Putamen (tissue), 1 donor: Measurements from ENCODE around the gene METTL17.
"Not testable (repeated sequence)": the region's sequence is repeated elsewhere in the genome, so short reads cannot be mapped to it uniquely, and the experiment has no call there.

Source experiments
- DNase-seq: peaks from one replicate; pipeline ENCODE4 v3.0.0-alpha.2; 2016; ENCODE audit warnings: low spot score

Gene METTL17

GRCh38 chr14:20989787-20990600 is at the start of gene METTL17:
METTL17 (plus strand) TSS chr14:20989980; CDS start chr14:20990003, 23 bp downstream.
- DNase-seq, result peak; percentile 96

GRCh38 chr14:20945146-20945545 is 44.6 kb upstream of the METTL17 start:
- DNase-seq, result not testable (repeated sequence)

GRCh38 chr14:20946707-20947106 is 43.1 kb upstream of the METTL17 start:
- DNase-seq, result not testable (repeated sequence)

GRCh38 chr14:20954736-20955537 is 34.8 kb upstream of the METTL17 start, which contains the start of gene RNASE2:
RNASE2 (plus strand) TSS chr14:20955487; CDS start chr14:20955772, 285 bp downstream.
- DNase-seq, result not testable (repeated sequence)

GRCh38 chr14:20955538-20955873 is 34.3 kb upstream of the METTL17 start:
- not testable (repeated sequence) for DNase-seq

- DNase-seq, result no peak
Measured at GRCh38 chr14:20956376-20956976, 33.3 kb upstream of the METTL17 start.

GRCh38 chr14:20958946-20959345 is 30.8 kb upstream of the METTL17 start:
- not testable (repeated sequence) for DNase-seq

- no peak for DNase-seq
Measured at GRCh38 chr14:20969336-20969735, 20.4 kb upstream of the METTL17 start.

GRCh38 chr14:20970647-20970982 is 19.2 kb upstream of the METTL17 start:
- DNase-seq, result no peak

GRCh38 chr14:20970983-20971704 is 18.6 kb upstream of the METTL17 start:
- peak; percentile 80 for DNase-seq

GRCh38 chr14:20971705-20972021 is 18.1 kb upstream of the METTL17 start:
- DNase-seq, result no peak

- no peak for DNase-seq
Measured at GRCh38 chr14:20973501-20973900, 16.3 kb upstream of the METTL17 start.

- DNase-seq, result no peak
Measured at GRCh38 chr14:20976291-20976690, 13.5 kb upstream of the METTL17 start.

GRCh38 chr14:20978687-20979086 is 11.1 kb upstream of the METTL17 start:
- DNase-seq, result no peak

- no peak for DNase-seq
Measured at GRCh38 chr14:20980906-20981305, 8.9 kb upstream of the METTL17 start.

- DNase-seq, result no peak
Measured at GRCh38 chr14:20982646-20983369, 7.0 kb upstream of the METTL17 start.

GRCh38 chr14:20985650-20986049 is 4.1 kb upstream of the METTL17 start:
- not testable (repeated sequence) for DNase-seq

GRCh38 chr14:20986811-20987210 is 3.0 kb upstream of the METTL17 start:
- no peak for DNase-seq

GRCh38 chr14:20988717-20989470 is 886 bp upstream of the METTL17 start:
- DNase-seq, result no peak

- DNase-seq, result no peak
Measured at GRCh38 chr14:20989471-20989786, 351 bp upstream of the METTL17 start.

GRCh38 chr14:20996521-20996920 is 6.7 kb downstream of the METTL17 start:
- no peak for DNase-seq
